Myocyte (in vitro differentiated cells): ENCODE measurements around the gene CDYL2. TPM values are rescaled to one million over a fixed set of nuclear protein-coding genes. Genes with fewer than 3 reads are reported as not detected.
A peak's percentile ranks its signal among the peaks of the same experiment; 100 is the strongest.
"Not testable (repeated sequence)": the region's sequence is repeated elsewhere in the genome, so short reads cannot be mapped to it uniquely, and the experiment has no call there.

Experiments
- DNase-seq: peaks from one replicate; pipeline ENCODE4 v3.0.0-alpha.2; 2012; ENCODE audit warnings: low read depth
- total RNA-seq: library from RNA; depleted of rRNA; stranded (reverse); fragments of >200 nt; gene quantifications from 2 replicates; pipeline ENCODE4 v1.2.3, GENCODE V29; 2014

CDYL2 gene
- total RNA-seq, 1 donor from 2014 or later = 0.37 TPM

DNA sequence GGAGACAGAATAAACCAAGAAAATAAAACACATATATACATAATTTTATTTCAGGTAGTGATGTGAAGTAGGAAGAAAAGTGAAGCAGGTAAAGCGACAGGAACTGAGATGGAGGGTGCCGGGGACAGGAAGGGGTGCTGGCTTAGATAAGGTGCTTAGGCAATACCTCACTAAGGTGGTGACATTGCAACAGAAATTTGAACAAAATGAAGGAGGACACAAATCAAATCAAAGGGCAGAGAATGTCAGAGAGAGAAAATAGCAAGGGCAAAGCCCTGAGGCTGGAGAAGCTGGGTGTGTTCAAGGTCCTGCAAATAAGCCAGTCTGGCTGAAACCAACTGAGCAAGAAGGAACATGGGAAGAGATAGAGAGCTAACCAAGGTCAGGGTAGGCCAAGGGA, 5.0 kb upstream of the CDYL2 start:
- no peak for DNase-seq

DNA sequence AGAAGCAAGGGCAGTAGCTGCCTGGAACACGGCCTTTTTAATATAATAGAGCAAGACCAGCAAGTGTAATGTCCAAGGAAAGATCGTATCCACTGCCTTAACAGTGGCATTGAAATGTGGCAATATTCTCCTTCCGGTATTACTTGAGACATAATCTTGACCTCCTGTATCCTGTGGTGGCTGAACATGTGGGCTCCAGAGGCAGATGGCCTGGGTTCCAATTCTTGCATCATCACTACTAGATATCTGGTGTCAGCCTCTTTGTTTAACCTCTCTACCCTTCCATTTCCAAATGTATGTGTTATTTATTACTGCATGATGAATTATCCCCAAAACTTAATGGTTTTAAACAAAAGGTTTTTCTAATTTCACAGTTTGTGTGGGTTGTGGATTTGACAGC, 3.5 kb upstream of the CDYL2 start:
- no peak for DNase-seq

DNA sequence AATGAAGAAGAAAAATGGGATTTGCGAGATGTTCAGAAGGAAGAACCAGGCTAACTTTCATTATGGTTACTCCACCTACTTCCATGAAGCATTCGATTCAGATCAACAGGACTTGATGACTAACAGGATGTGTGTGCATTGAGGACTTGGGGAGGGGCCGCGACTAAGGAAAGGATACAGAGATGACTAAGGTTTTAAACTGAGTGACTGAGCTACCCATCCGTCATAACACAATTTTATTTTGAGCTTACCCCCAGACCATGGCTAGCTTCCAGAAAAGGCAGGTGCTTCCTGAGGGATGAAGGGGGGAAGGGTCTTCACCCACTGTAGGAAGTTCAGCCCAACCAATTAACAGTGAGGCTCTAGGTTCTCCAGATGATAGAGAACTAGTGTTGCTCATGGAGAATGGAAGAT, 2.5 kb upstream of the CDYL2 start:
- DNase-seq = no peak

DNA sequence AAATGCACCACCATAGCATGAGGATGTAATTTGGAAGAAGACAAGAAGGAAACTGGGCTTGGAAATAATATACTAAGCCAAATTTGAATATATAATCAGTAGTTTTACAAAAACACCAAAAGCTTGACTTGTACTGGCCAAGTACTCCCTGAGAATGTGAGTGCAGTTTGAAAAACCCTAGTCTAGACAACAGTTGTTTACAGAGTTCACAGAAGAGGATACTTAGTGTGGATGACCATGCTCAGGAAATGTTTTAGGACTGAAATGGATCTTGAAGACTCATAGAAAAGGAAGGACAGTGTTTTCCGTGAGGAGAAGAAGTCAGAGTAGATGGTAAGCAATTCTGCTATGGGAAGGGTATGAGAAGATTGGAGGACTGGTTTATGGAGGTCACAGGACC, 1.9 kb upstream of the CDYL2 start:
- no peak for DNase-seq

DNA sequence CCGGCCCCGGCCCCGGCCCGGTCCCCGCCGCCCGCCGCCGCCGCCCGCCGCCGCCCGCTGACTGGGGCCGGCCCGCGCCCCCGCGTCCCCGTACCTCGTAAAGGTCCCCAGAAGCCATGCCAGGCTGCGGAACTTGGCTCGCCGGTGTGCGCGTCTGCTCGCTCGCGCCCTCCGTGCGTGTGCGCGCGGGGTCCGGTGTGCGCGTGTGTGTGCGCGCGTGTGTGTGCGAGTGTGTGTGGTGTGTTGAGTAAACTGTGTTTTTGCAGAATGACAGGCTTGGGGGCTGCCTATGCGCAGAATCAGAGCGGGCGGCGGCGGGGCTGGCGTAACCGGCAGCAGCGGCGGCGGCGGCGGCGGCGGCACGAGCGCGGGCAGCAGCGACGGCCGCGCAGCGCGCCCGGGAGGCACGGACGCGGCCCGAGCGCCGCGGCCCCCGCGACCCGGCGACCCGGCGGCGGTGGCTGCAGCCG, 307 bp downstream of the CDYL2 start:
- peak; percentile 24 for DNase-seq

DNA sequence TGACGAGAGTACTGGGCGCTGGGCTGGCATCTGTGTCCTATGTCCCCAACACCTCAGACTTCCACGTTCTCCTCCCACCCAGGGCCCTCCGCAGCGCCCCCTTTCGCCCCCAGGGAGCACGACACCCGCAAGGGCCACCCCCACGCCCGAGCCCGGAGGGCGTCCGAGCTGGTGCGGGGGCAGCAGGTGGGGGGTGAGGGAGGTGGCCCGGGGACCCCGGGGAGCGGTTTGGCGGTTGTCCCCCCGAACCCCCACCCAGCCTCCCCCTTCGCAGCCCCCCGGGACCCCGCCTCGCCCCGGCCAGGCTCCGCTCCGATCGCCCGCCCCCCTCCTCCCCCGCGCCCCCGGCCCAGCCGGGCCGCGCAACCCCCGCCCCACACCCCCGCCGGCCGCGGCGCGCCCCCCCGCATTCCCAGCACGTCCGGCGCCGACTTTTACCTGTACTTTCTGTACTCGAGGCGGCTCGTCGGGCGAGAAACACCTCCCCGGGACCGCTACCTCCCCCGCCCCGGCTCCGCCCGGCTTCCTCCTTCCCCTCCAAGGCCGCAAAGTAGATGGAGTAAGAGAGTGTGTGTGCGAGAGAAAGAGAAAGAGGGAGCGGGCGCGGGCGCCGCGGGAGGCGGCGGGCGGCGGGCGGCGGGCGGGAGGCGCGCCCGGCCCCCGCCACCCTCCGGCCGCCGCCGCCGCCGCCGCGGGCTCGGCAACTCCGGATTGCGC, 901 bp downstream of the CDYL2 start:
- DNase-seq = no peak

DNA sequence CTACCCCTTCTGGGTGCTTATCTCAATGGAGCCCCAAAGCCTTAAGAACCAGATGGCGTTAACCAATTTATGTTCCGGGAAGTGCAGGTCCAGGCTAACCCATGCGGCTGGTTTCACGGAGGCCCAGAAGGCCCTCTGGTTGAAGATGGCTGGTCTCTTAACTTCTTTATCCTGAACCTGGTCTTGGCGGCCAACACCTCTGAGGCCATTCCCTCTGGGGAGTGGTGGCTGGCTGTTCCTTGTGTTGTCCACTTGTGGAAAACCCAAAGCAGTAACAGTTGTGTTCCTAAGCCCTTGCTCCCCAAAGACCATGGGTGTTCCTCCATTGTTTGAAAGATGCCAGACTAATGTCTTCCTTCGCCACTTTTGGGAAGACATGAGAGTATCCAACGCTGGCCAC, 1.5 kb downstream of the CDYL2 start:
- no peak for DNase-seq

DNA sequence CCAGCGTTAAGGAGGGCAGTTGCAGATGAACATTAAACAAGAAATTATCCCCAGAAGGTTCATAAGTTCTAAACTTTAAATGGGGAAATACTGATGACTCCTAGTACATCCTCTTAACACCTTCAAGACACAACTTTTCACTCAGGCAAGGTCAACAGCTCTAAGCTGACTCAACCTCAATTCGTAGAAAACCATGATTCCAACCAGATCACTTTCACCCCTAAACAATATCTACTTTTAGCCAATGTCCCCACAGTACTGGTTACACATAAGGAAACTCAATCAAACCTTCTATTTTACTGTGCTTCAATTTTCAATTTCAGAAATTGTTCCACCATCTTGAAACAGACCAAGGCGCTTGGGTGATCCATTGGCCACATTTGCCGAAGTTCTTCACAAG, 2.3 kb downstream of the CDYL2 start:
- no peak for DNase-seq

DNA sequence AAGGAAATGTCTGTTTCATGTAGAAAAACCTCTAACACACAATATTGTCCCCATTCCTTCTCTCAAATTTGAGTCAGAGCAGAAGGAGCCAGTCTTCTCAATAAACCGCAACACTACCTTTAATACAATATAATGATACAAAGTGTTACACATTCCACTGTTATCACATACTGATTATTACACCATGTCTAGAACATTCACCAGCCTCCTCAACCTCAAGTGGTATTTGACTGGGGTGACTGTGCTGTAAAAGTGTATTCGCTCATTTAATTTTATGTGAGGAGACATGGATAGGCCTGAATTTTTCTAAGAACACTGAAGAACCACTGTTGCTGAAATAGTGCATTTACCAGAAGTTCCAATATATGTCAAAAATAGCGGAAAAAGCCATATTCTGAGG, 10.3 kb downstream of the CDYL2 start:
- DNase-seq = no peak

DNA sequence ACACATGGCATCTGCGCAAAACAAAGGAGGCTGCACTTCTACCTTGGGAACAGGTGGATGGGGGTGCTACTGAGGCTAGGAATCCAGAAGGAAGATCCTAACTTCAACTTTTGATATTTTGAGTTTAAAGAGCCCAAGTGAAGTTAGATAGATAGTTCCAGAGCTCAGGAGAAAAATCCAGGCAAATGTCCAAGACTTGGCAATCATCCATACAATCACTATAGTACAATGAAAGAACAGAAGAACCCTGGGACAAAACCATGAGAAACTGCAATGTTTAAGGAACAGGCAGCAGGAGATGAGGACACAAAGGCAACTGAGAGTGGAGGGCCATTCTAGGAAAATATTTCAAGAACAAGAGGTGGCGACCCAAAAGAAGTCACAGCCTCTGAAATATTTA, 12.4 kb downstream of the CDYL2 start:
- DNase-seq = no peak

DNA sequence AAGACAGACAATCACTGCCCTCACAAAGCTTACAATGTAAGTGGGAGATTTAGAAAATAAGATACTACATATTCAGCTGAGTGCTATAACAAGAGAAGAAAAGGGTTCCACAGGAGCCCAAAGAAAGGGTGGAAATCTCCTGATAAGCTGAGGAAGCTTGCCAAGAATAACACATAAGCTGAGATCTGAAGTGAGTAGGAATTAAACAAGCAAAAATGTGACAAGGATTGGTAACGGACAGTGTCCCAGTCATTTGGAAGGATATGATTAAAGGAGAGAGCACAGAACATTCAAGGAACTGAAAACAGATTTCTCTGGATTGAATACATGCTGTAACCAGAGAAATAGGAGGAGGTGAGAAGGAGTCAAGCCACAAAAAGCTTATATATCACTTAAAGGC, 13.0 kb downstream of the CDYL2 start:
- no peak for DNase-seq

DNA sequence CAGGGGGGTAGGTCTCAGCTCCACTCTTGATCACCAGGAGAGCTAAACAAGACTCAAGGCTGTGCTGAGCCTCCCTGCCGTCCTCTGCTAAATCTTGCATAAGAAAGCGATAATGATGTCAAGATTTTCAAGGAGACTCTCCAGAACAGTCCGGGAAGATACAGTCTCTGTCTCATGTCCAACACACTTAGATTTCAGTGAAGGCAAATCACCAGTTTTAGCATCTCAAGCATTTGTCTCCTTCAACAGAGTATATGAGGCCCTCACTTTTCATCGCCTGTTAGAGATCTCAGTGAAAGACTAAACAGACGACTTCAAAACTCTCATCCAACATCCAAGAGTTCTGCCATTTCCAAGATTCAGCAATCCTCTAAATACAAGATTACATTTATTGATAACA, 13.6 kb downstream of the CDYL2 start:
- DNase-seq = no peak

DNA sequence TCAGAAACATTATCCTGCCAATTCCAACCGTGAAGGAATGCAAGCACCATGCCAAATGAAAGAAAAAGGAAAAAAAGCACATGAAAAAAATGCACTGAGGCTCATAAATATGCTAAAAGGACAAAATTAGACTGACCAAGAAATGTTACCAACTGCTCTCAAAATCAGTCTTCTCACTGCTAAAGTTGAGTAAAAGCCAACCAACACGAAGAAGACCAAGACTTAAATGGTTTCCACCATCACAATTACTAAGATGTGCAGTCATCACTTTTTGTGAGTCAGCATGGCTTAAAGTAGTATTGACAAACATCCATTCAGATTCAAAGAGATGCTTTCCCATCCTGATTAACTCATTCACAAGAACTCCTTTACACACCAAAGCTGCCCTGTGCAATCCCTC, 16.4 kb downstream of the CDYL2 start:
- no peak for DNase-seq

DNA sequence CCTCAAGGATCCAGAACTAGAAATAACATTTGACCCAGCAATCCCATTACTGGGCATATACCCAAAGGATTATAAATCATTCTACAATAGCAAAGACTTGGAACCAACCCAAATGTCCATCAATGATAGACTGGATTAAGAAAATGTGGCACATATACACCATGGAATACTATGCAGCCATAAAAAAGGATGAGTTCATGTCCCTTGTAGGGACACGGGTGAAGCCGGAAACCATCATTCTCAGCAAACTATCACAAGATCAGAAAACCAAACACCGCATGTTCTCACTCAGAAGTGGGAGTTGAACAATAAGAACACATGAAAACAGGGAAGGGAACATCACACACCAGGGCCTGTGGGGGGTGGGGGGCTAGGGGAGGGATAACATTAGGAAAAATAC, 17.8 kb downstream of the CDYL2 start:
- DNase-seq = not testable (repeated sequence)

DNA sequence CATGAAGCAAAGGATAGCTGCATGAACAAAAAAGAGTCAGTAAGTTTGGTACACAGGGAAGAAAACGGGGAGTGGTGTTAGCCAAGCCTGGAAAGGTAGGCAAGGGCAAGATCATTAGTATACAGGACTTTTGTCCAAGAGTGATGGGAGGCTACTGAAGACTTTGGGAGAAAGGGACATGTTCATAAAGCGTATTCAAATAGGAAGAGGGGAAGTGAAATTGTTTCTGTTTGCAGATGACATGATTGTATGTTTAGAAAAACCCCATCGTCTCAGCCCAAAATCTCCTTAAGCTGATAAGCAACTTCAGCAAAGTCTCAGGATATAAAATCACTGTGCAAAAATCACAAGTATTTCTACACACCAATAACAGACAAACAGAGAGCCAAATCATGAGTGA, 19.4 kb downstream of the CDYL2 start:
- no peak for DNase-seq

DNA sequence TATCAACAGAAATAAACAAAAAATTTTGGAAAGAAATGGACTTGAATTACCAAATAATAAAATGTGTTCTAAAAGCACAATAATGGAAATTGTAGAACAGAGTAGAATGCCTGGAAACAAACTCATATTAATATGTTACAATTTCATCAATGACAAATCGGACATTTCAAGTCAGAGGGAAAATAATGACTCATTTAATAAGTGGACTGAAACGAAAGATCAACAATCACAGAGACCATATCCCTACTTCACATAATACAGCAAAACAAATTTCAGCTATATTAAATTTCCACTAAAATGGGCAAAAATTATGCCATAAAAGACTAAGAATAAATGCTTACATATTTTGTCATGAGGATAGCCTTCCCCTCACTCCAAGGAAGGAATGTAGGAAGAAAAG, 25.7 kb downstream of the CDYL2 start:
- DNase-seq = no peak

DNA sequence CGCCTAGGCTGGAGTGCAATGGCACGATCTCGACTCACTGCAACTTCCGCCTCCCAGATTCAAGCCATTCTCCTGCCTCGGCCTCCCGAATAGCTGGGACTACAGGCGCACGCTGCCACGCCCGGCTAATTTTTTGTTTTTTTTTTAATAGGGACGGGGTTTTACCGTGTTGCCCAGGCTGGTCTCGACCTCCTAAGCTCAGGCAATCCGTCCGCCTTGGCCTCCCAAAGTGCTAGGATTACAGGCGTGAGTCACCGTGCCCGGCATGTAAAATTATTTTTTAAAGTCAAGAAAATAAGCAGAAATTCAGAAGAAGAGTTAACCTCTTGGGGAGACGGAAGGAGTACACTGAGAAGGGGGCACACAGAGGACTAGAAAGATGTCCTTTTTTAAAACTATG, 27.5 kb downstream of the CDYL2 start:
- DNase-seq = no peak

DNA sequence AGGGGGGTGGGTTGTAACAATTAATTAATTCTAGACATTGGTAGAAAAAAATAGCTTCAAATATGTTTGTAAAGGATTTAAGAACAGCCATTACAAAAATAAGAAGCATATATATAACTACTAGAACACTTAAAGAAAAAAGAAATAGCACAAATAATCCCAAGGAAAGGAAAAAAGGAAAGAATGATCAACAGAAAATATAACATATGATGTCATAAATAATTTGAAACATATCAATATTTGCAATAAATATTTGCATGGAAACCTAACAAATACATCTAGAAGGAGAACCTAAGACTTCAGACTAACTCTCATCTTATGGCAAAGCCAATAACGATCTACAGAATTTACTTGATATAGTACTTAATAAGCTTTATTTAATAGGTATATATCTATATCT, 28.9 kb downstream of the CDYL2 start:
- DNase-seq = no peak

DNA sequence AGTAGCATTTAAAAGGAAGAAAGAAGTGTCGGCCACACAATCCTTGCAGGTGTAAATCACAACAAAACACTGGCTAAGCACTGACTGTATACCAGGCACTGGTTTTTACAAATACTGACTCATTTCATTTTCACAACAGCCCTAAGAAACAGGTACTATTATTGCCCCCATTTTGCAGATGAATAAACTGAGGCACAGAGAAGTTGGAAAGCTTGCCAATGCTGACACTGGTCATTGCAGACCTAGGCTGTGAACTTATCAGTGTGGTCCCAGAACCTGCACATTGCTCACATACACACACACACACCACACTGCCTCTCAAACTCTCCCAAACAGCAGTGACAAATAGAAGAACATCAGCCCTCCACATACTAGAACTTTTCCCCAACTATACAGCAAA, 37.6 kb downstream of the CDYL2 start:
- DNase-seq = no peak

DNA sequence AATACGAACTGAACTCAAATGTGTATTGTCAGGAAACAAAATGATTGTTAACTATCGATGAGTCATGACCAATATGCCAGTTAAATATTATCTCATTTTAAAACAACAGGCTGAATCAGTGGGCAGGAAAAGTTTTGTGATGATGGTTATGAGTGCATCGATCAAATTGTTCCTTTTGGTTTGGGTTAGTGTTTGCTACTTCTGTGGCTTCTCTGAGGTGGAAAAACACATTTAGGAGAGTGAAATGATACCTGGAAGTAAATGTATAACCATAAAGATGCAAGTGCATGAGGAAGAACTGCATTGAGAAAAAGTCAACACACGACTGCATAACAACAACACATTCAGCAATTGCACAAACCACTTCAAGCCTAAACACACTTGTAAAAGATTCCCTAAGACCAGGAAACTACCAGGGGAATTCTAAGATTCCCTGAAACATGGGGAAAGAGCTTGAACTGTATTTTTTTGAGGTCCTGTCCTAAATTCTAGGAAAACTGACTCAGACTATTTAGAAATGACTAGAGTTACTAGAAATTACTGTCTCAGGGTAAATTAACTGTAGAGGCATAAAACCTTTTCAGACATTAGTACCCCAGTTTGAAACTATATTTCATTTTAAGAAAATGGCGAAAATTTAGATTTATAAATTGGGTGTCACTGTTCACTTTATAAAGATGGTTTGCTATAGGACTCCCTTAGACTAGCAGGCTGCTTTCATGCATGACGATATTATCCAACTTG, 44.8 kb downstream of the CDYL2 start:
- no peak for DNase-seq

DNA sequence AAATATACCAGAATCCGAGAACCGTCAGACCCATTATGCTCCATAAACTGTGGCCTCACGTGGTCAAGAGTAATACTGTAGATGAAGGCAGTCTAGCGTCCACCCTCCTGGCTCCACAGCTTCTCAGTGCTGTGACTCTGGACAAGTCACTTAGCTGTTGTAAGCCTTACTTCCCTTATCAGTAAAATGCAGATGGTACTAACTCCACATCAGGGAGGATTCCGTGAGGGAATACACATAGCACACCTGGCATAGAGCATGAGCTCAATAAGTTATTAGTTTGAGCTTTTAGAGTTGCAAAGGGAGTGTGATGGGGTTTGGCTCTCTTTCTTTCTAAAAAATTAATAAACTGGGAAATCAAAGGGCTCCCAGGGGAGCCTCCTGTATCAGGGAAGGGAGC, 49.9 kb downstream of the CDYL2 start:
- DNase-seq = no peak

DNA sequence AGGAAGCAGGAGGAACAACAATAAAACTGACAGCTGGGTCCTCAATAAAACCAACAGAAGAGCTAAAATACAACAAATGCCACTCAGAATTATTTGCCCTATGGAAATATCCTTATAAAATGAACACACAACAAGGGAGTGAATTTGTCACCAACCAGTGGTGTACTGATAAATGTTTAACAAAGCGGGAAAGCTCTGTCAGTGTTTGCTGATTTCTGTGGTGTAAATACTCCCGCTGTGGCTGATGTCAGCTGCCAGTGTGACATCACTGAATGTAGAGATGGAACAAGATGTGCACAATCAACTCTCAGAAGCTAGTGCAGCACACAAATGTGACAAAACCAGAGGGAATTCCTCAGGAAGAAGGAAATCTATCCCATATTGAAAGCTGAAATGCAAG, 51.9 kb downstream of the CDYL2 start:
- DNase-seq = no peak

DNA sequence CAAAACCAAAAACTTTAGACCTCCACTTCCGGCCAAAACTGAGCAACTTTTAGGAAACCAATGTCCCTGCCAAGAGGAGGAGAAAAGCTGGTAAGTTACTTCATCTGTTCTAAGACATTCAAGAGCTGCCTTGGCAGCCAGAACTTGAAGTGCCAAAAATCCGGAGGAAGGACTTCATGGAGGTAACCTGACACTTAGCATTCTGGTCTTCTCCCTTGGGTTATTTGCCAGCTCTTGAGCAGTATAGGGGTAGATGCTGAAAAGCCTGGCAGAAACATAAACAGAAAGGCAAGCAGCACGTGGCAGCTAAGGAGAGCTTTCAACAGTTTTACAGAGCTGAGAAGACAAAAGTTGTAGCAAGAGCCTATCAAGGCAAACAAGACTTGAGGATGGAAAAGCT, 53.2 kb downstream of the CDYL2 start:
- peak; percentile 1 for DNase-seq
